Measurements from ENCODE around the gene NLRC3.

NLRC3 gene

DNA sequence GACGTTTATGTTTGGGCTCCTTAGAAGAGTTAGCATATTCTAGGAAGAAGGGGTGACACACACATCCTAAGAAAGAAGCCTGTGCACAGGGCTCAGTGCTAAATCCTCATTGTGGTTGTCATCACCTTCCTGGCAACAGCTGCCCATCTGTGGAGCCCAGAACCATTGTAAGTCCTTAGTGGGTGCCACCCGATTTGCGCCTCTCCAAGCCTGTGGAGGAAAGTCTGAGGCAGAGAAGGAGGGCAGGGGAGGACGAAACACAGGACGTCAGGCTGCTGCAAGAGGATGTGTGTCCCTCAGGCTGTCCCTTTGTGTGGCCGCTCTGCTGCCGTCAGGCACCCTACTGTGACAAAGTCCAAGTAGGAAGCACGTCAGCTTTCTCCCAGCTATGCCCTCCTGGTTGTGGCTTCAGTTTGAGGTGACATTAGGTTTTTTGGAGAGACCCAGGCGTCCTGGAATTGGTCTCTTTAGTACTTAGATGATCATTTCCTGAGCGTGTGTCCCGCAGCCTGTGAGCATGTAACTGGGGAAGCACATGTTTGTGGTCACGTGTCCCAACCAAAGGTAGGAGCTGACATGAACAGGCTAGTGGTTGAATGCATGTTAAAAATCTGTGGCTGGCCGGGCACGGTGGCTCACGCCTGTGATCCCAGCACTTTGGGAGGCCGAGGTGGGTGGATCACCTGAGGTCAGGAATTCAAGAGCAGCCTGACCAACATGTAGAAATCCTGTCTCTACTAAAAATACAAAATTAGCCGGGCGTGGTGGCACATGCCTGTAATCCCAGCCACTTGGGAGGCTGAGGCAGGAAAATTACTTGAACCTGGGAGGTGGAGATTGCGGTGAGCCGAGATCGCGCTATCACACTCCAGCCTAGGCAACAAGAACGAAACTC is 65.7 kb downstream of the NLRC3 start:
- Histone ChIP-seq H3K4me3 (ENCODE audit: low read length) (no peak overlapping the region), H3K4me1 (ENCODE audit: control insufficient read depth, low read depth, low read length) (no peaks in the 10 kb centered on the region), H3K79me2 (ENCODE audit: control insufficient read depth, insufficient read depth, low read length) (no peaks in the 10 kb centered on the region), H3K18ac (ENCODE audit: low read length) (no peak overlapping the region), H4K8ac (ENCODE audit: low read depth, low read length) (no peak overlapping the region), H3K4me2 (ENCODE audit: low read length) (no peak overlapping the region), H3K36me3 (ENCODE audit: control insufficient read depth, insufficient read depth, low read length) (no peaks in the 10 kb centered on the region), H3K27me3 (ENCODE audit: insufficient read depth, low read length, poor library complexity) (no peaks in the 10 kb centered on the region), H2AK5ac (ENCODE audit: low read length) (no peak overlapping the region), H2BK15ac (replicated peaks; ENCODE audit: low read depth) (no peak overlapping the region), H2BK5ac (ENCODE audit: low read length) (no peak overlapping the region), H3K79me1 (ENCODE audit: low read length) (no peaks in the 10 kb centered on the region), H3K56ac (ENCODE audit: low read length) (no peak overlapping the region), H3K9ac (ENCODE audit: low read length) (no peak overlapping the region), H2BK120ac (ENCODE audit: low read depth, low read length) (no peak overlapping the region), H3K23ac (ENCODE audit: low read length) (no peak overlapping the region), H3K27ac (ENCODE audit: low read depth, low read length) (no peak overlapping the region), H3K4ac (ENCODE audit: low read depth, low read length) (no peak overlapping the region), H4K5ac (ENCODE audit: low read length) (no peak overlapping the region)
- no peak for DNase-seq
- WGBS (ENCODE audit: extremely low coverage, insufficient coverage, low lambda C conversion rate) = no CpG with 5 or more reads among the region's 23 CpGs

DNA sequence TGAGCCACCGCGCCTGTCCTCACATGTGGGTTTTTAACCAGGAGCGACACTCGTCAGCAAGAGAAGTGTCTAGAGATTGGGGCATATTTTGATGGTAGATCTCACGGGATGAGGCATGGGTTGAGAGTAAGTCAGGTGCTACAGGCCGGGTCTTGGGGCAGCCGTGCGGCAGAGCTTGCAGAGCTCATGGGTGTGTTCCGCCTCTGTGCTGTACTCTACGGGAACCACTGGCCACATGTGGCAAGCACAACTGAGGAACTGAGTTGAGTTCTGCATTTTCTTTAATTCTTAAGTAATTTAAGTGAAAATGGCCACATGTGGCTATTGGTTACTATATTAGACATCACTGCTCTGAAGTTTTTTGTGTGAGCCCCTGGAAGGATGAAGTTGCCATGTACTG is 66.8 kb downstream of the NLRC3 start:
- Histone ChIP-seq H2BK5ac (ENCODE audit: low read length) (no peak overlapping the region), H3K79me2 (ENCODE audit: control insufficient read depth, insufficient read depth, low read length) (no peaks in the 10 kb centered on the region), H2AK5ac (ENCODE audit: low read length) (no peak overlapping the region), H3K4me1 (ENCODE audit: control insufficient read depth, low read depth, low read length) (no peaks in the 10 kb centered on the region), H3K4me3 (ENCODE audit: low read length) (no peak overlapping the region), H2BK120ac (ENCODE audit: low read depth, low read length) (no peak overlapping the region), H2BK15ac (replicated peaks; ENCODE audit: low read depth) (no peak overlapping the region), H3K56ac (ENCODE audit: low read length) (no peak overlapping the region), H3K9ac (ENCODE audit: low read length) (no peak overlapping the region), H3K4me2 (ENCODE audit: low read length) (no peak overlapping the region), H4K8ac (ENCODE audit: low read depth, low read length) (no peak overlapping the region), H3K27ac (ENCODE audit: low read depth, low read length) (no peak overlapping the region), H4K5ac (ENCODE audit: low read length) (no peak overlapping the region), H3K18ac (ENCODE audit: low read length) (no peak overlapping the region), H3K23ac (ENCODE audit: low read length) (no peak overlapping the region), H3K27me3 (ENCODE audit: insufficient read depth, low read length, poor library complexity) (no peaks in the 10 kb centered on the region), H3K36me3 (ENCODE audit: control insufficient read depth, insufficient read depth, low read length) (no peaks in the 10 kb centered on the region), H3K4ac (ENCODE audit: low read depth, low read length) (no peak overlapping the region), H3K79me1 (ENCODE audit: low read length) (no peaks in the 10 kb centered on the region)
- no peak for DNase-seq
- WGBS (ENCODE audit: extremely low coverage, insufficient coverage, low lambda C conversion rate) = no CpG with 5 or more reads among the region's 10 CpGs

DNA sequence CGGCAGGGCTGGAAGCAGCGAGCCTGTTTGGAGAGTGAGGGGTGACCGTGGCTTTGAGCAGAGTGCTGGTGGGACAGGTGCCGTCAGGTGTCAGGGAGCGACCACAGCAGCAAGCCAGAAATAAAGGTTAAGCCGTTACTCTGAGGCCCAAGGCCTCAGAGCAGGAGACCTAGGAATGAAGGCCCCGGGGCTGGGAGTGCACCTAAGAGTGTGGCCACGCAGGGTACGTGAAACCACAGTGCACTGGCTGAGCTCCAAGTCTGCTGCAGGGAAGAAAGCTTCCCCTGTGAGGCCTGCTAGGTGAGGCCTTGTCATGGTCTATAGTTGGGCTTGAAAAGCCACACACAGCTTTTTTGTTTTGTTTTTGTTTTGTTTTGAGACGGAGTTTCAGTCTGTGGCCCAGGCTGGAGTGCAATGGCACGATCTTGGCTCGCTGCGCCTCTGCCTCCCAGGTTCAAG is 67.7 kb downstream of the NLRC3 start:
- Histone ChIP-seq H3K36me3 (ENCODE audit: control insufficient read depth, insufficient read depth, low read length) (no peaks in the 10 kb centered on the region), H2BK5ac (ENCODE audit: low read length) (no peak overlapping the region), H3K4ac (ENCODE audit: low read depth, low read length) (no peak overlapping the region), H3K4me1 (ENCODE audit: control insufficient read depth, low read depth, low read length) (no peaks in the 10 kb centered on the region), H4K8ac (ENCODE audit: low read depth, low read length) (no peak overlapping the region), H3K4me2 (ENCODE audit: low read length) (no peak overlapping the region), H3K27me3 (ENCODE audit: insufficient read depth, low read length, poor library complexity) (no peaks in the 10 kb centered on the region), H3K4me3 (ENCODE audit: low read length) (no peak overlapping the region), H2BK15ac (replicated peaks; ENCODE audit: low read depth) (no peak overlapping the region), H3K56ac (ENCODE audit: low read length) (no peak overlapping the region), H3K9ac (ENCODE audit: low read length) (no peak overlapping the region), H3K18ac (ENCODE audit: low read length) (no peak overlapping the region), H3K79me1 (ENCODE audit: low read length) (no peaks in the 10 kb centered on the region), H2BK120ac (ENCODE audit: low read depth, low read length) (no peak overlapping the region), H3K79me2 (ENCODE audit: control insufficient read depth, insufficient read depth, low read length) (no peaks in the 10 kb centered on the region), H2AK5ac (ENCODE audit: low read length) (no peak overlapping the region), H4K5ac (ENCODE audit: low read length) (no peak overlapping the region), H3K27ac (ENCODE audit: low read depth, low read length) (no peak overlapping the region), H3K23ac (ENCODE audit: low read length) (no peak overlapping the region)
- DNase-seq = no peak
- WGBS (ENCODE audit: extremely low coverage, insufficient coverage, low lambda C conversion rate) = no CpG with 5 or more reads among the region's 13 CpGs

DNA sequence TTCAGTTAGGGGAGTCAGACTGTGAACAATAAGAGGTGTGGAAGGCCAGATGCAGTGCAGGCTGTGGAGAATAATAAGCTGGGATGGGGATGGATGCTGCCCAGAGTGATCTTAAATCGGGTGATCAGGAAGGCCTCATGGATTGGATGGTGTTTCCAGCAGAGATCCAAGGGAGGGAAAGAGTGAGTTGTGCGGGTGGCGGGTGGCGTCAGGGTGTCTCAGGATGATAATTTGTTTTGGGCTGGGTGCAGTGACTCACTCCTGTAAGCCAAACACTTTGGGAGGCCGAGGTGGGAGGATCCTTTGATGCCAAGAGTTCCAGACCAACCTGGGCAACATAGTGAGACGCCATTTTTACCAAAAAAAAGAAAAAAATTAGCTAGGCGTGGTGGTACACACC is 68.5 kb downstream of the NLRC3 start:
- H4K5ac ChIP-seq (ENCODE audit: low read length) = no peak overlapping the region
- no peaks in the 10 kb centered on the region for H3K27me3 ChIP-seq (ENCODE audit: insufficient read depth, low read length, poor library complexity)
- H3K36me3 ChIP-seq (ENCODE audit: control insufficient read depth, insufficient read depth, low read length) = no peaks in the 10 kb centered on the region

DNA sequence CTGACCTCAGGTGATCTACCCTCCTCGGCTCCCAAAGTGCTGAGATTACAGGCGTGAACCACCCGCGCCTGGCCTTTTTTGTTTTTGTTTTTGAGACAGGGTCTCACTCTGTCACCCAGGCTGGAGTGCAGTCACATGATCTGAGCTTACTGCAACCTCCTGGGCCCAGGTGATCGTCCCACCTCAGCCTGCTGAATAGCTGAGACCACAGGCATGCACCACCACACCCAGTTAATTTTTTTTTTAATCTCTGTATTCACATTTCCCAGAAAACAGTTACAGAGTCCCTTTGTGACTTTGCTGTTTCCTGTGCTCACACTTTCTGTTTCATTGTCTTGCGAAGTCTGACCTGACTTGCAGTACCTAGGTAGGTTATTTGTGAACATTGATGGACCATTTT is 73.7 kb downstream of the NLRC3 start:
- H2BK5ac ChIP-seq (ENCODE audit: low read length) = no peak overlapping the region

More for the DNA sequence above, 68.5 kb downstream of the NLRC3 start:
- no peak overlapping the region for H2AK5ac ChIP-seq (ENCODE audit: low read length)
- H3K79me2 ChIP-seq (ENCODE audit: control insufficient read depth, insufficient read depth, low read length) = no peaks in the 10 kb centered on the region
- H3K9ac ChIP-seq (ENCODE audit: low read length) = no peak overlapping the region
- no peak overlapping the region for H2BK120ac ChIP-seq (ENCODE audit: low read depth, low read length)
- H3K27ac ChIP-seq (ENCODE audit: low read depth, low read length) = no peak overlapping the region
- no peak overlapping the region for H2BK5ac ChIP-seq (ENCODE audit: low read length)
- no peaks in the 10 kb centered on the region for H3K79me1 ChIP-seq (ENCODE audit: low read length)
- H3K4me1 ChIP-seq (ENCODE audit: control insufficient read depth, low read depth, low read length) = no peaks in the 10 kb centered on the region
- no peak overlapping the region for H3K4ac ChIP-seq (ENCODE audit: low read depth, low read length)
- H3K4me2 ChIP-seq (ENCODE audit: low read length) = no peak overlapping the region
- H3K23ac ChIP-seq (ENCODE audit: low read length) = no peak overlapping the region
- no peak overlapping the region for H2BK15ac ChIP-seq (replicated peaks; ENCODE audit: low read depth)
- no peak for DNase-seq
- H3K56ac ChIP-seq (ENCODE audit: low read length) = no peak overlapping the region
- H4K8ac ChIP-seq (ENCODE audit: low read depth, low read length) = no peak overlapping the region
- no CpG with 5 or more reads among the region's 7 CpGs for WGBS (ENCODE audit: extremely low coverage, insufficient coverage, low lambda C conversion rate)
- no peak overlapping the region for H3K4me3 ChIP-seq (ENCODE audit: low read length)
- H3K18ac ChIP-seq (ENCODE audit: low read length) = no peak overlapping the region

More for the DNA sequence above, 73.7 kb downstream of the NLRC3 start:
- H3K79me2 ChIP-seq (ENCODE audit: control insufficient read depth, insufficient read depth, low read length) = no peaks in the 10 kb centered on the region
- no peak overlapping the region for H4K5ac ChIP-seq (ENCODE audit: low read length)
- no peaks in the 10 kb centered on the region for H3K79me1 ChIP-seq (ENCODE audit: low read length)
- no peak for DNase-seq
- no peaks in the 10 kb centered on the region for H3K27me3 ChIP-seq (ENCODE audit: insufficient read depth, low read length, poor library complexity)
- H3K23ac ChIP-seq (ENCODE audit: low read length) = no peak overlapping the region
- no peak overlapping the region for H3K4ac ChIP-seq (ENCODE audit: low read depth, low read length)
- H3K27ac ChIP-seq (ENCODE audit: low read depth, low read length) = no peak overlapping the region
- no CpG with 5 or more reads among the region's 6 CpGs for WGBS (ENCODE audit: extremely low coverage, insufficient coverage, low lambda C conversion rate)
- no peaks in the 10 kb centered on the region for H3K36me3 ChIP-seq (ENCODE audit: control insufficient read depth, insufficient read depth, low read length)
- H3K56ac ChIP-seq (ENCODE audit: low read length) = no peak overlapping the region
- H2BK120ac ChIP-seq (ENCODE audit: low read depth, low read length) = no peak overlapping the region
- H3K18ac ChIP-seq (ENCODE audit: low read length) = no peak overlapping the region
- no peak overlapping the region for H3K9ac ChIP-seq (ENCODE audit: low read length)
- no peak overlapping the region for H2BK15ac ChIP-seq (replicated peaks; ENCODE audit: low read depth)
- H2AK5ac ChIP-seq (ENCODE audit: low read length) = no peak overlapping the region
- no peak overlapping the region for H3K4me3 ChIP-seq (ENCODE audit: low read length)
- H3K4me2 ChIP-seq (ENCODE audit: low read length) = no peak overlapping the region
- H4K8ac ChIP-seq (ENCODE audit: low read depth, low read length) = no peak overlapping the region
- H3K4me1 ChIP-seq (ENCODE audit: control insufficient read depth, low read depth, low read length) = peaks cover 2% of the 10 kb centered on the region
